Neuronal stem cell (in vitro differentiated cells): Measurements from ENCODE around the gene GMPR.

Source experiments
- DNase-seq: peaks from one replicate; pipeline ENCODE4 v3.0.0-alpha.2; 2013; ENCODE audit warnings: low spot score
- H2AFZ ChIP-seq: one replicate; pipeline ENCODE4 v1.6.1; 2013; ENCODE audit warnings: mild to moderate bottlenecking, low read length, inconsistent platforms
- H2AK5ac ChIP-seq: 2 replicates; pipeline ENCODE4 v1.6.1; 2013; ENCODE audit warnings: low read depth, mild to moderate bottlenecking, inconsistent platforms, low read length, moderate library complexity, mixed read lengths
- H2BK120ac ChIP-seq: 2 replicates; pipeline ENCODE4 v1.6.1; 2013; ENCODE audit warnings: low read depth, mild to moderate bottlenecking, inconsistent platforms, low read length, moderate library complexity, mixed read lengths
- H2BK12ac ChIP-seq: one replicate; pipeline ENCODE4 v1.6.1; 2013; ENCODE audit warnings: low read length, inconsistent platforms
- H2BK15ac ChIP-seq: 2 replicates; pipeline ENCODE4 v1.6.1; 2013; ENCODE audit warnings: mild to moderate bottlenecking, low read length, inconsistent platforms, mixed read lengths
- H2BK5ac ChIP-seq: one replicate; pipeline ENCODE4 v1.6.1; 2013; ENCODE audit warnings: inconsistent platforms, mild to moderate bottlenecking, low read length, moderate library complexity
- H3K14ac ChIP-seq: one replicate; pipeline ENCODE4 v1.6.1; 2013; ENCODE audit warnings: low read length, inconsistent platforms
- H3K18ac ChIP-seq: 2 replicates; pipeline ENCODE4 v1.6.1; 2013; ENCODE audit warnings: low read length, inconsistent platforms
- H3K23ac ChIP-seq: 2 replicates; pipeline ENCODE4 v1.6.1; 2013; ENCODE audit warnings: low read depth, mild to moderate bottlenecking, mixed read lengths, low read length, inconsistent platforms; ENCODE audit not compliant: poor library complexity
- H3K27ac ChIP-seq: replicated peaks from 3 replicates; pipeline ENCODE4 v1.5.1; 2013; ENCODE audit warnings: low read length, inconsistent platforms
- H3K27me3 ChIP-seq, 3 experiments: 2 replicates each; pipeline ENCODE4 v1.6.1; 2013; ENCODE audit warnings: low read length in 3 of 3, mild to moderate bottlenecking in 2 of 3, inconsistent platforms in 1 of 3, low read depth in 1 of 3, mixed read lengths in 1 of 3, moderate library complexity in 1 of 3; ENCODE audit not compliant: control insufficient read depth in 3 of 3, insufficient read depth in 3 of 3
- H3K36me3 ChIP-seq, 2 donors: replicated peaks in 1 of 2; 2 replicates each; pipeline ENCODE4 v1.6.1; 2013; ENCODE audit warnings: low read length in 2 of 2; ENCODE audit not compliant: control insufficient read depth in 2 of 2, insufficient read depth in 2 of 2
- H3K4ac ChIP-seq: 2 replicates; pipeline ENCODE4 v1.6.1; 2013; ENCODE audit warnings: inconsistent platforms, mild to moderate bottlenecking, low read length, moderate library complexity
- H3K4me1 ChIP-seq, 2 donors: 1 replicate in 1 of 2; 2 replicates in 1 of 2; pipeline ENCODE4 v1.6.1; 2013; ENCODE audit warnings: low read length in 2 of 2, low read depth in 1 of 2; ENCODE audit not compliant: control insufficient read depth in 2 of 2, insufficient read depth in 1 of 2
- H3K4me2 ChIP-seq: one replicate; pipeline ENCODE4 v1.6.1; 2013; ENCODE audit warnings: mild to moderate bottlenecking, low read length, inconsistent platforms; ENCODE audit not compliant: insufficient read depth, poor library complexity, severe bottlenecking
- H3K4me3 ChIP-seq, 2 donors: 2 replicates each; pipeline ENCODE4 v1.5.1; 2013; ENCODE audit warnings: low read length in 2 of 2, mild to moderate bottlenecking in 2 of 2, inconsistent platforms in 1 of 2, moderate library complexity in 1 of 2
- H3K79me1 ChIP-seq: one replicate; pipeline ENCODE4 v1.6.1; 2013; ENCODE audit warnings: low read depth, mild to moderate bottlenecking, inconsistent platforms, low read length, moderate library complexity
- H3K9ac ChIP-seq: one replicate; pipeline ENCODE4 v1.6.1; 2013; ENCODE audit warnings: mild to moderate bottlenecking, low read depth, low read length, inconsistent platforms; ENCODE audit not compliant: poor library complexity
- H3K9me3 ChIP-seq, 2 donors: replicated peaks in 1 of 2; 2 replicates each; pipeline versions ENCODE3 to v1.6.1; 2013; ENCODE audit warnings: low read length in 2 of 2, mild to moderate bottlenecking in 2 of 2, inconsistent platforms in 1 of 2, low read depth in 1 of 2, mixed read lengths in 1 of 2, moderate library complexity in 1 of 2; ENCODE audit not compliant: control insufficient read depth in 2 of 2, insufficient read depth in 1 of 2
- H4K8ac ChIP-seq: one replicate; pipeline ENCODE4 v1.6.1; 2013; ENCODE audit warnings: low read depth, mild to moderate bottlenecking, inconsistent platforms, low read length, moderate library complexity
- H4K91ac ChIP-seq: one replicate; pipeline ENCODE4 v1.6.1; 2013; ENCODE audit warnings: low read length, low read depth, mild to moderate bottlenecking, inconsistent platforms; ENCODE audit not compliant: poor library complexity
- WGBS, 2 donors: extraction: QIAGEN DNeasy Blood & Tissue Kit; methylation state at CpG; one replicate each; pipeline ENCODE4 v1.1.7; 2013; ENCODE audit warnings: missing lambda C conversion rate in 2 of 2, mixed read lengths in 1 of 2; ENCODE audit not compliant: insufficient read length in 2 of 2, insufficient replicate concordance in 1 of 2; ENCODE audit errors: extremely low coverage in 2 of 2; 5-methylcytosine and 5-hydroxymethylcytosine counted together

The GMPR gene

DNA sequence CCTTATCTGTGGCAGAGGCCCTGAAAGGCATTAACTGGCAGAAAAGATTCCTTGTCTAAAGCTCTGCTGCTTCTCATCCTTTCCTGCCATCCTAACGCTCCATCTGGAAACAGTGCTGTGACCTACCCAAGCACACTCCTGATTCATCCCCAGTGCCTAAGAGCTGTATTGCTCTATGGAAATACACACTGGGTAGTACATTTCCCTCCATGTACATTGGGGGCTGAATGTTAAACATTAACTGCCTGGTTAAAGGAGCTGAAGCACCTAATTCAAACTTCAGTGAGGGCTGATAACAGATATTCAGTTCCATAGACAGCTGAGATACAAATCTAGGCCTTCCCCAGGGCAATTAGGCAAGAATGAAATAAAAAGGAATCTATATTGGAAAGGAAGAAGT is 36.7 kb upstream of the GMPR start:
- Histone ChIP-seq H4K91ac (no peak overlapping the region), H3K14ac (no peak overlapping the region), H3K79me1 (no peaks in the 10 kb centered on the region), H3K23ac (no peak overlapping the region), H3K36me3 (no peaks in the 10 kb centered on the region), H3K18ac (no peak overlapping the region), H2BK12ac (no peak overlapping the region), H2BK120ac (no peak overlapping the region), H3K27ac (no peak overlapping the region), H3K4ac (no peak overlapping the region), H2BK5ac (no peak overlapping the region), H2AK5ac (no peak overlapping the region), H2AFZ (no peak overlapping the region), H3K4me1 (peaks cover 7 to 13% of the 10 kb centered on the region in 2 donors), H4K8ac (no peak overlapping the region), H3K4me2 (no peak overlapping the region), H3K27me3 (peaks cover 0 to 47% (median 0%) of the 10 kb centered on the region in 3 experiments), H3K9ac (no peak overlapping the region), H3K9me3 (no peaks in the 10 kb centered on the region), H3K4me3 (no peak overlapping the region), H2BK15ac (no peak overlapping the region)
- no peak for DNase-seq
- WGBS, 2 donors, result no CpG with 5 or more reads among the region's 1 CpG

DNA sequence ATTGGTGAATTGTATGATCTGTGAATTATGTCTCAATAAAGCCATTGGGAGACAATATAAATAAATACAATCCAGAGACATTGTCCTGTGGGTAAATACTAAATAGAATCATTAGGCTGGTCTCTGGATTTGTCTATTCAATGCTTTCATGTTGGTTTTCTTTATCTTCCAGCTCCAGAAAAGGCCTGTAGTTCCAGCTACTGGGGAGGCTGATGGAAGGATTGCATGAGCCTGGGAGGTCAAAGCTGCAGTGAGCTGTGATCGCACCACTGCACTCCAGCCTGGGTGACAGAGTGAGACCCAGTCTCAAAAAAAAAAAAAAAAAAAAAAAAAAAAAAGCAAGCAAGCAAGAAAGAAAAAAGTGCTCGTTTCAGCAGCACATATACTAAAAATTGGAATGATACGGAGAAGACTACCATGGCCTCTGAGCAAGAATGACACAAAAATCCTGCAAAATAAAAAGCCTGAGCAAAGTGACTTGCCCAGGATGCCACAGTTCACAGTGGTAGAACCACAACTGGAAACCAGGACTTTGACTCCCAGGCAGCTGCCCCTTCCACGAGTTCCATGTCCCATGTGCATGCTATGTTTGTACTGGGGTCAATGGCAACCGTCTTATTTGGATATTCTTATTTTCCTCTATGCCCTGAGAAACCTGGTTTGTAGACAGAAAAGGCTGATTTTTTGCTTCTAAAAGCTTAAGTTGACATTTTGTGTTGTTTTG is 33.6 kb upstream of the GMPR start:
- no peak overlapping the region for H2BK5ac ChIP-seq
- no CpG with 5 or more reads among the region's 5 CpGs for WGBS, 2 donors
- H3K27ac ChIP-seq, result no peak overlapping the region
- H2BK12ac ChIP-seq, result no peak overlapping the region
- H4K8ac ChIP-seq, result no peak overlapping the region
- H3K4ac ChIP-seq, result no peak overlapping the region
- peaks cover 0 to 48% (median 0%) of the 10 kb centered on the region in 3 experiments for H3K27me3 ChIP-seq
- no peaks in the 10 kb centered on the region for H3K9me3 ChIP-seq
- no peak for DNase-seq
- H4K91ac ChIP-seq, result no peak overlapping the region
- H3K18ac ChIP-seq, result no peak overlapping the region
- H2BK120ac ChIP-seq, result no peak overlapping the region
- H3K14ac ChIP-seq, result no peak overlapping the region
- H3K4me2 ChIP-seq, result no peak overlapping the region
- H2AK5ac ChIP-seq, result no peak overlapping the region
- no peak overlapping the region for H3K23ac ChIP-seq
- no peak overlapping the region for H2BK15ac ChIP-seq
- H2AFZ ChIP-seq, result peak overlapping the region; percentile 30
- H3K4me1 ChIP-seq, result peaks cover 7 to 13% of the 10 kb centered on the region in 2 donors
- no peak overlapping the region for H3K4me3 ChIP-seq
- H3K36me3 ChIP-seq, result no peaks in the 10 kb centered on the region
- H3K9ac ChIP-seq, result no peak overlapping the region
- H3K79me1 ChIP-seq, result no peaks in the 10 kb centered on the region

DNA sequence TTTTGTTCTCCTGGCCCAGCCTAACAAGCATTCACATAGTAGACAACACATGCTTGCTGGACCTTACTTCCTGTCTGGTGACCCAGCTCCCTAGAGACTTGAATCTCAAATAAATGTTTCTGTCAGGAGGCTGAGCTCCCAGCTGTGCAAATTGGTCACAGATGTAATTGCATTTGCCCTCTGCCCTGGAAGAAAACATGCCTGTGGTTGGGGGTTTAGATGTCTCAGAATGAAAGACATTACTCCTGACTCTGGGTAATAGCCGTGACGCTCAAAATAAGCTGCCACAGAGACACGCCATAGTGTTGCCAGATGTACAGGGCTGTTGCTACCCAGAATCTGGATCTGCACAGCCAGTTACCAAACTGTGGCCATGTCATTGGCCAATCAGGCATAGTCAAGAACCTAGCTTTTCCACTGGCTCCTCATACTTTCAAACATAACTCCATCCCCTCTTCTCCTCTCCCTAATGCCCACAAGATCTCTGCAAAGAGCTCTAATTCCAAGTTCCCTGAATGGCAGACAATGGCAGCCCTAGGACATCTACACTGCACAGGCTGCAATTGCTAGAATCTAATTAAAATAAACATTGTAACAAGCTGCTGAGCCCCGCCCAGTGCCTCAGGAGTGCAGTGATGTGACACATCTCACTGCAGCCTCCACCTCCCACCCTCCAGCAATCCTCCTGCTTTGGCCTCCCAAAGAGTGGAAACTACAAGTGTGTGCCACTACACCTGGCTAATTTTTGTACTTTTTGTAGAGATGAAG is 32.8 kb upstream of the GMPR start:
- H3K4me3 ChIP-seq, result no peak overlapping the region
- no peak overlapping the region for H4K8ac ChIP-seq
- no peak overlapping the region for H3K4ac ChIP-seq
- no peak overlapping the region for H3K4me2 ChIP-seq
- H3K18ac ChIP-seq, result no peak overlapping the region
- no peak overlapping the region for H2BK5ac ChIP-seq
- peaks cover 4 to 13% of the 10 kb centered on the region in 2 donors for H3K4me1 ChIP-seq
- no peaks in the 10 kb centered on the region for H3K36me3 ChIP-seq
- no peak overlapping the region for H2BK120ac ChIP-seq
- no peak overlapping the region for H3K27ac ChIP-seq
- no peaks in the 10 kb centered on the region for H3K79me1 ChIP-seq
- H3K23ac ChIP-seq, result no peak overlapping the region
- no peak overlapping the region for H2AK5ac ChIP-seq
- no peaks in the 10 kb centered on the region for H3K9me3 ChIP-seq
- H4K91ac ChIP-seq, result no peak overlapping the region
- H3K27me3 ChIP-seq, result peaks cover 0 to 47% (median 0%) of the 10 kb centered on the region in 3 experiments
- no peak for DNase-seq
- WGBS, 2 donors, result no CpG with 5 or more reads among the region's 4 CpGs
- no peak overlapping the region for H3K9ac ChIP-seq
- H2BK15ac ChIP-seq, result no peak overlapping the region
- peak overlapping the region; percentile 30 for H2AFZ ChIP-seq
- no peak overlapping the region for H3K14ac ChIP-seq
- H2BK12ac ChIP-seq, result no peak overlapping the region

DNA sequence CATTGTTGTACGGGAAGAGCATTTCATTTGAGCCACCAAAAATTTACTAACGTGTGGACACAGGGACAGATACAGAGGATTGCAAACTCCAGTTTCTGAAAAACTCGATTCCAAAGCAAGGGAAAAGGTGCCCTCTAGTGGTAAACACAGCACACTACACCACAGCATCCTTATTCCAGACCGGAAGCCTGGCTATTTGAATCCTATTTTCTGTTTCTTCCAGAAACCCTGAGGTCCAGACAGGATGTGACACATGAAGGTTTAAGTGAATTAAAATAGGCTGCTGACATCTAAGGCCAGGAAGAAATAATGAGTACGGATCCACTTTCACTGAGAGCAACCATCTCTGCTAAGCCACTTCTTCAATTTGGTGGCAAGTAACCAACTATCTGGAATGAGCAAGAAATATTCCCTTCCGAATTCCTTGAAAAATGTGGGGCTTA is 31.8 kb upstream of the GMPR start:
- Histone ChIP-seq H2BK12ac (no peak overlapping the region), H3K27me3 (peaks cover 0 to 41% (median 0%) of the 10 kb centered on the region in 3 experiments), H3K36me3 (no peaks in the 10 kb centered on the region), H4K91ac (no peak overlapping the region), H3K14ac (no peak overlapping the region), H3K9ac (no peak overlapping the region), H2AK5ac (no peak overlapping the region), H3K23ac (no peak overlapping the region), H3K4me2 (no peak overlapping the region), H3K27ac (no peak overlapping the region), H3K4me1 (peaks cover 0 to 13% of the 10 kb centered on the region in 2 donors), H3K4ac (no peak overlapping the region), H2BK15ac (no peak overlapping the region), H2AFZ (no peak overlapping the region), H2BK5ac (no peak overlapping the region), H2BK120ac (no peak overlapping the region), H4K8ac (no peak overlapping the region), H3K9me3 (no peaks in the 10 kb centered on the region), H3K4me3 (no peak overlapping the region), H3K79me1 (no peaks in the 10 kb centered on the region), H3K18ac (no peak overlapping the region)
- WGBS, 2 donors, result no CpG with 5 or more reads among the region's 6 CpGs
- DNase-seq, result peak; percentile 58
